Colonic mucosa (tissue), 4 donors: ENCODE measurements around the gene IGSF23. TPM values are rescaled to one million over a fixed set of nuclear protein-coding genes. Genes with fewer than 3 reads are reported as not detected.

Source experiments
- DNase-seq: peaks from one replicate; pipeline ENCODE4 v3.0.0-alpha.2; 2020
- H3K27ac ChIP-seq: fragments of 200-600 bp; one replicate; pipeline ENCODE4 v1.8.0; 2021
- H3K27me3 ChIP-seq: fragments of 200-600 bp; one replicate; pipeline ENCODE4 v1.8.0; 2021
- H3K36me3 ChIP-seq: fragments of 200-600 bp; one replicate; pipeline ENCODE4 v1.8.0; 2021
- H3K4me1 ChIP-seq: fragments of 200-600 bp; one replicate; pipeline ENCODE4 v1.8.0; 2021; ENCODE audit warnings: mild to moderate bottlenecking
- H3K4me3 ChIP-seq: fragments of 200-600 bp; one replicate; pipeline ENCODE4 v1.8.0; 2021
- H3K9ac ChIP-seq, 2 donors: one replicate each; pipeline ENCODE4 v1.7.0; 2013; ENCODE audit warnings: control low read depth in 2 of 2, low read depth in 2 of 2, low read length in 2 of 2
- H3K9me3 ChIP-seq: fragments of 200-600 bp; one replicate; pipeline ENCODE4 v1.8.0; 2021
- CTCF ChIP-seq: fragments of 200-600 bp; IDR thresholded peaks from one replicate; pipeline ENCODE4 v1.8.0; 2022; ENCODE audit warnings: antibody characterized with exemption, mild to moderate bottlenecking
- intact Hi-C: fragments of 100-400 bp; cut with DNase I; formaldehyde crosslinking; loops from one replicate; pipeline ENCODE4 v1.14.1; 2022
- total RNA-seq, 2 donors: library from RNA; stranded (reverse); fragmentation: NEBNext Ultra II Directional in 1 of 2; extraction: Animal tissue kit (Norgen Biotek cat#: 25700) in 1 of 2; gene quantifications; one replicate each; pipeline ENCODE4 v1.2.1, GENCODE V29; 2021
- donor health status: healthy.
- donor health status: DM: no; HTN: no; CAD: no.
- donor health status: DM: no; HTN: no; CAD: no.

The IGSF23 gene
- total RNA-seq, 2 donors from 2014 or later, result not detected

- intact Hi-C loops, result no loop called here
- no peak for DNase-seq
- Histone ChIP-seq H3K4me1 (no peaks in the 10 kb centered on the region), H3K9ac (no peak overlapping the region), H3K27me3 (no peaks in the 10 kb centered on the region), H3K9me3 (no peaks in the 10 kb centered on the region), H3K4me3 (no peak overlapping the region), H3K27ac (no peak overlapping the region), H3K36me3 (no peaks in the 10 kb centered on the region)
- no peak for TF ChIP-seq CTCF
These were observed 58.9 kb downstream of the IGSF23 start for GRCh38 chr19:44672226-44672625.

- no peaks in the 10 kb centered on the region for H3K36me3 ChIP-seq
- no peaks in the 10 kb centered on the region for H3K4me1 ChIP-seq
- TF ChIP-seq CTCF, result no peak
- H3K9me3 ChIP-seq, result no peaks in the 10 kb centered on the region
- no peaks in the 10 kb centered on the region for H3K27me3 ChIP-seq
- no peak overlapping the region for H3K27ac ChIP-seq
- H3K4me3 ChIP-seq, result no peak overlapping the region
- no peak for DNase-seq
- intact Hi-C loops, result no loop called here
- H3K9ac ChIP-seq, result no peak overlapping the region
These were observed 60.1 kb downstream of the IGSF23 start for GRCh38 chr19:44673510-44673909.

- Histone ChIP-seq H3K9me3 (no peaks in the 10 kb centered on the region), H3K27ac (no peak overlapping the region), H3K27me3 (no peaks in the 10 kb centered on the region), H3K36me3 (no peaks in the 10 kb centered on the region), H3K4me1 (no peaks in the 10 kb centered on the region), H3K4me3 (no peak overlapping the region), H3K9ac (no peak overlapping the region)
- TF ChIP-seq CTCF, result no peak
- no peak for DNase-seq
- intact Hi-C loops, result no loop called here
These were observed 62.2 kb downstream of the IGSF23 start for GRCh38 chr19:44675521-44675920.

- DNase-seq, result no peak
- Histone ChIP-seq H3K4me1 (peaks cover 4% of the 10 kb centered on the region), H3K9ac (no peak overlapping the region), H3K27ac (no peak overlapping the region), H3K27me3 (no peaks in the 10 kb centered on the region), H3K4me3 (no peak overlapping the region), H3K9me3 (no peaks in the 10 kb centered on the region), H3K36me3 (no peaks in the 10 kb centered on the region)
- intact Hi-C loops, result no loop called here
- TF ChIP-seq CTCF, result no peak
These were observed 63.9 kb downstream of the IGSF23 start for GRCh38 chr19:44677019-44677811.

- Histone ChIP-seq H3K4me1 (peaks cover 4% of the 10 kb centered on the region), H3K27ac (peak overlapping the region; percentile 47), H3K9me3 (no peaks in the 10 kb centered on the region), H3K4me3 (no peak overlapping the region), H3K9ac (no peak overlapping the region), H3K36me3 (no peaks in the 10 kb centered on the region), H3K27me3 (no peaks in the 10 kb centered on the region)
- no peak for TF ChIP-seq CTCF
- intact Hi-C loops, result no loop called here
- no peak for DNase-seq
These were observed 67.2 kb downstream of the IGSF23 start for GRCh38 chr19:44680536-44680935.
